ENCODE measurements around the gene FLNB.

Gene FLNB

GRCh38 chr3:58150130-58150809, 142.0 kb downstream of the FLNB start:
- H3K4me3 ChIP-seq (ENCODE audit: low read depth, low read length) = no peak overlapping the region
- no peak for DNase-seq (ENCODE audit: low read depth)
- TF ChIP-seq, protein P1, sequence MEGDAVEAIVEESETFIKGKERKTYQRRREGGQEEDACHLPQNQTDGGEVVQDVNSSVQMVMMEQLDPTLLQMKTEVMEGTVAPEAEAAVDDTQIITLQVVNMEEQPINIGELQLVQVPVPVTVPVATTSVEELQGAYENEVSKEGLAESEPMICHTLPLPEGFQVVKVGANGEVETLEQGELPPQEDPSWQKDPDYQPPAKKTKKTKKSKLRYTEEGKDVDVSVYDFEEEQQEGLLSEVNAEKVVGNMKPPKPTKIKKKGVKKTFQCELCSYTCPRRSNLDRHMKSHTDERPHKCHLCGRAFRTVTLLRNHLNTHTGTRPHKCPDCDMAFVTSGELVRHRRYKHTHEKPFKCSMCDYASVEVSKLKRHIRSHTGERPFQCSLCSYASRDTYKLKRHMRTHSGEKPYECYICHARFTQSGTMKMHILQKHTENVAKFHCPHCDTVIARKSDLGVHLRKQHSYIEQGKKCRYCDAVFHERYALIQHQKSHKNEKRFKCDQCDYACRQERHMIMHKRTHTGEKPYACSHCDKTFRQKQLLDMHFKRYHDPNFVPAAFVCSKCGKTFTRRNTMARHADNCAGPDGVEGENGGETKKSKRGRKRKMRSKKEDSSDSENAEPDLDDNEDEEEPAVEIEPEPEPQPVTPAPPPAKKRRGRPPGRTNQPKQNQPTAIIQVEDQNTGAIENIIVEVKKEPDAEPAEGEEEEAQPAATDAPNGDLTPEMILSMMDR (conservative IDR thresholded peaks at IDR 0.05; ENCODE audit: low read depth, low read length) = no peak

DNA sequence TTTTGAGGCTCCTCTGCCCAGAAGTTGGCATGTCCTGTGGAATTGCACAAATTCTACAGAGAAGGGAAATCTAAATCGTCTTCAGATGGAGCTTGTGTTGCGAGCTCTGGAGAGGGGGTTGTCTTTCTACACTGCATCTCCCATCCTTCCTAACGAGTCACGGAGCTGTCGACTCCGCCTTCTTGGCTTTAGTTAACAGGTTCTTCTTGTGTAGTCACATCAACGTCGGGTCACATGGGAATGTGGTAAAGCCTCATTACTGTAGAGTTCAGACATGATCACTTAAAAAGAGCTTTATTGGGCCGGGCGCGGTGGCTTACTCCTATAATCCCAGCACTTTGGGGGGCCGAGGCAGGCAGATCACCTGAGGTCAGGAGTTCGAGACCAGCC, 142.6 kb downstream of the FLNB start:
- TF ChIP-seq, protein P1 (conservative IDR thresholded peaks at IDR 0.05; ENCODE audit: low read depth, low read length) = no peak
- H3K4me3 ChIP-seq (ENCODE audit: low read depth, low read length) = no peak overlapping the region
- no peak for DNase-seq (ENCODE audit: low read depth)

- no peak for DNase-seq (ENCODE audit: low read depth)
- TF ChIP-seq, protein P1 (conservative IDR thresholded peaks at IDR 0.05; ENCODE audit: low read depth, low read length) = no peak
- no peak overlapping the region for H3K4me3 ChIP-seq (ENCODE audit: low read depth, low read length)
Measured at GRCh38 chr3:58151637-58152036, 143.4 kb downstream of the FLNB start.

- no peak for DNase-seq (ENCODE audit: low read depth)
- H3K4me3 ChIP-seq (ENCODE audit: low read depth, low read length) = no peak overlapping the region
- TF ChIP-seq, protein P1 (conservative IDR thresholded peaks at IDR 0.05; ENCODE audit: low read depth, low read length) = no peak
Measured at GRCh38 chr3:58152225-58153015, 144.2 kb downstream of the FLNB start.

GRCh38 chr3:58153371-58153770, 145.1 kb downstream of the FLNB start:
- H3K4me3 ChIP-seq (ENCODE audit: low read depth, low read length) = no peak overlapping the region
- TF ChIP-seq, protein P1 (conservative IDR thresholded peaks at IDR 0.05; ENCODE audit: low read depth, low read length) = no peak
- DNase-seq (ENCODE audit: low read depth) = no peak

- no peak overlapping the region for H3K4me3 ChIP-seq (ENCODE audit: low read depth, low read length)
- TF ChIP-seq, protein P1 (conservative IDR thresholded peaks at IDR 0.05; ENCODE audit: low read depth, low read length) = no peak
- DNase-seq (ENCODE audit: low read depth) = no peak
Measured at GRCh38 chr3:58154626-58155449, 146.6 kb downstream of the FLNB start.

Data from choroid plexus epithelial cell (primary cell).